ENCODE data around the gene FMO3. TPM values are rescaled to one million over a fixed set of nuclear protein-coding genes. Genes with fewer than 3 reads are reported as not detected.
A peak's percentile ranks its signal among the peaks of the same experiment; 100 is the strongest.

FMO3 gene
- total RNA-seq, 4 donors from 2014 or later = 0.39 to 9.1 (median 1.5) TPM

DNA sequence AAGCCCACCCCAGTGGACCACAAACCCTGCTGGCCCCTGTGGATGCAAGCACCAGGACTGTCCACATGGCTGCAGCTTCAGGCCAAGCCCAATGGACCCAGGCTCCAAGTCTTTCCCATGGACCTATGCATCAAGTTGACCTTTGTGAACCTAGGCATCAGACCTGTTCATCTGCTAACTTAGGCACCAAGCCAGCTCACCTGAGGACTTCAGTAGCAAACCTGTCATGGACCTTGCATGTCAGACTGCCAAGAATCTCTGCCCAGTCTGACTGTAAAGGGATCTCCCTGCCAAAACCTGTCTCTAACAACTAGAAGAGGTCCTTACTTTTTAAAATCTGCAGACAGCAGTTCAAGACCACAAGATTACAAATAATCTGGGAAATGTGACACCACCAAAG lies 37.8 kb downstream of the FMO3 start:
- Histone ChIP-seq H3K27me3 (no peaks in the 10 kb centered on the region), H3K9me3 (no peaks in the 10 kb centered on the region), H3K36me3 (no peaks in the 10 kb centered on the region), H3K27ac (no peak overlapping the region), H3K4me1 (no peaks in the 10 kb centered on the region), H3K4me3 (replicated peaks in 1 of 3) (no peak overlapping the region)
- intact Hi-C loops (cut with DNase I) = no loop called here
- DNase-seq = no peak
- TF ChIP-seq, protein P1, sequence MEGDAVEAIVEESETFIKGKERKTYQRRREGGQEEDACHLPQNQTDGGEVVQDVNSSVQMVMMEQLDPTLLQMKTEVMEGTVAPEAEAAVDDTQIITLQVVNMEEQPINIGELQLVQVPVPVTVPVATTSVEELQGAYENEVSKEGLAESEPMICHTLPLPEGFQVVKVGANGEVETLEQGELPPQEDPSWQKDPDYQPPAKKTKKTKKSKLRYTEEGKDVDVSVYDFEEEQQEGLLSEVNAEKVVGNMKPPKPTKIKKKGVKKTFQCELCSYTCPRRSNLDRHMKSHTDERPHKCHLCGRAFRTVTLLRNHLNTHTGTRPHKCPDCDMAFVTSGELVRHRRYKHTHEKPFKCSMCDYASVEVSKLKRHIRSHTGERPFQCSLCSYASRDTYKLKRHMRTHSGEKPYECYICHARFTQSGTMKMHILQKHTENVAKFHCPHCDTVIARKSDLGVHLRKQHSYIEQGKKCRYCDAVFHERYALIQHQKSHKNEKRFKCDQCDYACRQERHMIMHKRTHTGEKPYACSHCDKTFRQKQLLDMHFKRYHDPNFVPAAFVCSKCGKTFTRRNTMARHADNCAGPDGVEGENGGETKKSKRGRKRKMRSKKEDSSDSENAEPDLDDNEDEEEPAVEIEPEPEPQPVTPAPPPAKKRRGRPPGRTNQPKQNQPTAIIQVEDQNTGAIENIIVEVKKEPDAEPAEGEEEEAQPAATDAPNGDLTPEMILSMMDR (IDR thresholded peaks at IDR 0.05) = no peak
- TF ChIP-seq POLR2A (IDR thresholded peaks at IDR 0.05) = no peak

GRCh38 chr1:171134204-171134923 lies 43.7 kb downstream of the FMO3 start:
- TF ChIP-seq POLR2A (IDR thresholded peaks at IDR 0.05) = no peak
- TF ChIP-seq, protein P1 (IDR thresholded peaks at IDR 0.05) = no peak
- Histone ChIP-seq H3K36me3 (no peaks in the 10 kb centered on the region), H3K27ac (no peak overlapping the region), H3K27me3 (no peaks in the 10 kb centered on the region), H3K4me1 (no peaks in the 10 kb centered on the region), H3K4me3 (replicated peaks in 1 of 3) (no peak overlapping the region), H3K9me3 (no peaks in the 10 kb centered on the region)
- intact Hi-C loops (cut with DNase I) = no loop called here
- DNase-seq = no peak
- 83 to 91% methylated on average over 3 of the region's 3 CpGs for WGBS, 2 donors

DNA sequence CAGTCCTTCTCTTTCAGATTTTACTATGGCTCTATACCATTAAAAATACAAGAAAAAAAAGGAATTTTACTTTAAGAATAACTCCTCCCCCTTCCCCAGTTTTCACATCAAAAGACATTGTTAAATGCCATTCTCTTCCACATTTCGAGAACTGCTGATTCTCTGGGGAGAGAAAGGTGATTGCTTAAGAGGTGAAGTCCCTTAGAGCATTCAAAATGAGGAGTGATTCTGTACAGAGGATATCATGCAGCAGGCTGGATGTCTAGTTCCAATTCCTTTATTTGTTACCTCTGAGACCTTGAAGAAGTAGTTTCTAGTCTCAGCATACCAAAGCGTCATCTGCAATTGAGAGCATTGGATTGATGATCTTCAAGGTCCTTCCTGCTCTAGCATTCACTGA lies 46.9 kb downstream of the FMO3 start:
- no peaks in the 10 kb centered on the region for H3K27me3 ChIP-seq
- no peaks in the 10 kb centered on the region for H3K36me3 ChIP-seq
- DNase-seq = no peak
- 70 to 77% methylated on average over 2 of the region's 2 CpGs for WGBS, 2 donors
- H3K9me3 ChIP-seq = no peaks in the 10 kb centered on the region
- H3K27ac ChIP-seq = no peak overlapping the region
- TF ChIP-seq, protein P1 (IDR thresholded peaks at IDR 0.05) = no peak
- no peak for TF ChIP-seq POLR2A (IDR thresholded peaks at IDR 0.05)
- peaks cover 0 to 22% of the 10 kb centered on the region in 2 donors for H3K4me1 ChIP-seq
- intact Hi-C loops (cut with DNase I) = no loop called here
- no peak overlapping the region for H3K4me3 ChIP-seq (replicated peaks in 1 of 3)

- TF ChIP-seq, protein P1 (IDR thresholded peaks at IDR 0.05) = no peak
- no peak for TF ChIP-seq POLR2A (IDR thresholded peaks at IDR 0.05)
- Histone ChIP-seq H3K27ac (peak overlapping the region in 2 of 3 donors; percentile 17 to 83), H3K4me1 (peaks cover 0 to 26% of the 10 kb centered on the region in 2 donors), H3K4me3 (replicated peaks in 1 of 3) (no peak overlapping the region), H3K9me3 (no peaks in the 10 kb centered on the region), H3K36me3 (no peaks in the 10 kb centered on the region), H3K27me3 (no peaks in the 10 kb centered on the region)
- intact Hi-C loops (cut with DNase I) = no loop called here
- DNase-seq = no peak
- WGBS, 2 donors = 67 to 71% methylated on average over 2 of the region's 2 CpGs
These were observed 48.3 kb downstream of the FMO3 start for GRCh38 chr1:171138980-171139379.

GRCh38 chr1:171139890-171140289 lies 49.2 kb downstream of the FMO3 start:
- Histone ChIP-seq H3K4me1 (peaks cover 0 to 26% of the 10 kb centered on the region in 2 donors), H3K27ac (peak overlapping the region in 2 of 3 donors; percentile 83 to 84), H3K27me3 (no peaks in the 10 kb centered on the region), H3K36me3 (no peaks in the 10 kb centered on the region), H3K9me3 (no peaks in the 10 kb centered on the region), H3K4me3 (replicated peaks in 1 of 3) (no peak overlapping the region)
- intact Hi-C loops (cut with DNase I) = no loop called here
- 54 to 57% methylated on average over 4 of the region's 4 CpGs for WGBS, 2 donors
- DNase-seq = peak; percentile 13 to 26
- no peak for TF ChIP-seq POLR2A (IDR thresholded peaks at IDR 0.05)
- TF ChIP-seq, protein P1 (IDR thresholded peaks at IDR 0.05) = no peak
